Globus pallidus (tissue), 1 donor: ENCODE measurements around the gene CYP2A6.

Experiments used
- DNase-seq: peaks from one replicate; pipeline ENCODE4 v3.0.0-alpha.2; 2015; ENCODE audit warnings: low spot score

CYP2A6 gene

GRCh38 chr19:40802300-40803169 lies 47.7 kb downstream of the CYP2A6 start:
- DNase-seq: no peak

- no peak for DNase-seq
Measured at GRCh38 chr19:40801426-40802299, 48.6 kb downstream of the CYP2A6 start.

DNA sequence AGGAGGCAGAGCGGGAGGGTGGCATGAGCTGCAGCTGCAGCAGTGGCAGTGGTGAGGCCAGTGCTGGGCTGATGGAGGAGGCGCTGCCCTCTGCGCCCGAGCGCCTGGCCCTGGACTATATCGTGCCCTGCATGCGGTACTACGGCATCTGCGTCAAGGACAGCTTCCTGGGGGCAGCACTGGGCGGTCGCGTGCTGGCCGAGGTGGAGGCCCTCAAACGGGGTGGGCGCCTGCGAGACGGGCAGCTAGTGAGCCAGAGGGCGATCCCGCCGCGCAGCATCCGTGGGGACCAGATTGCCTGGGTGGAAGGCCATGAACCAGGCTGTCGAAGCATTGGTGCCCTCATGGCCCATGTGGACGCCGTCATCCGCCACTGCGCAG lies 49.3 kb downstream of the CYP2A6 start:
- no peak for DNase-seq

GRCh38 chr19:40800339-40800996 lies 49.8 kb downstream of the CYP2A6 start:
- DNase-seq: no peak

- no peak for DNase-seq
Measured at GRCh38 chr19:40799558-40800338, 50.5 kb downstream of the CYP2A6 start.

GRCh38 chr19:40798683-40799557 lies 51.3 kb downstream of the CYP2A6 start, which contains the start of gene EGLN2:
Gene EGLN2, plus strand, starts transcription at chr19:40799191. Its CDS starts 1,382 bp downstream, at chr19:40800573.
- DNase-seq: peak; percentile 100

DNA sequence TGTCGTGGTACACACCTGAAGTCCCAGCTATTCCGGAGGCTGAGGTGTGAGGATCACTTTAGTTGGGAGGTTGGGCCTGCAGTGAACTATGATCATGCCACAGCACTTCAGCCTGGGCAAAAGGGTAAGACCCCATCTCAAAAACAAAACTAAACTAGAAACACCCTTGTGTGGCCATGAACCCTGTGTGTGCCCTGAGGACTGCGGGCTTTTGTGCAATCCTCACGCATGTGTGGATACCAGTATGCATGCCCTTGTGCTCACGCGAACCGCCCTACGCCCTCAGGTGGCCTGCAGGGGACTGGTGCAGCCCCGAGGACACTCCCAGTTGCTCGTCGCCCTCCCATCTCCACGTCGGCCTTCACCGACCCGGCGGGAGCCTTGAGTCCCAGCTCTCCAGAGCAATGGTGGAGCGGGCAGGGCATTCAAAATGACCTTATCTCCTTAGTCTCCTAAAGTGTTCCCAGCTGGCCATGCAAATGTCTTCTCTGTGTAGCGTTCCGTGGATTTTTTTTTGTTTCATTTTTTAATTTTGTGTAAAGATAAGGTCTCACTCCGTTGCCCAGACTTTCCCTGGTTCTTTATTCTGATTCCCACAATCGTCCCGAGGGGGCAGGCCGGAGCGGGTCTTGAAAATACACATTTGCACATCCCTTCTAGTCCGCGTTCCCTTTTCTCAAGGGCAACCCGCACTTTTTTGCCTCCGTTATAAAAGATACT lies 52.1 kb downstream of the CYP2A6 start:
- no peak for DNase-seq

DNA sequence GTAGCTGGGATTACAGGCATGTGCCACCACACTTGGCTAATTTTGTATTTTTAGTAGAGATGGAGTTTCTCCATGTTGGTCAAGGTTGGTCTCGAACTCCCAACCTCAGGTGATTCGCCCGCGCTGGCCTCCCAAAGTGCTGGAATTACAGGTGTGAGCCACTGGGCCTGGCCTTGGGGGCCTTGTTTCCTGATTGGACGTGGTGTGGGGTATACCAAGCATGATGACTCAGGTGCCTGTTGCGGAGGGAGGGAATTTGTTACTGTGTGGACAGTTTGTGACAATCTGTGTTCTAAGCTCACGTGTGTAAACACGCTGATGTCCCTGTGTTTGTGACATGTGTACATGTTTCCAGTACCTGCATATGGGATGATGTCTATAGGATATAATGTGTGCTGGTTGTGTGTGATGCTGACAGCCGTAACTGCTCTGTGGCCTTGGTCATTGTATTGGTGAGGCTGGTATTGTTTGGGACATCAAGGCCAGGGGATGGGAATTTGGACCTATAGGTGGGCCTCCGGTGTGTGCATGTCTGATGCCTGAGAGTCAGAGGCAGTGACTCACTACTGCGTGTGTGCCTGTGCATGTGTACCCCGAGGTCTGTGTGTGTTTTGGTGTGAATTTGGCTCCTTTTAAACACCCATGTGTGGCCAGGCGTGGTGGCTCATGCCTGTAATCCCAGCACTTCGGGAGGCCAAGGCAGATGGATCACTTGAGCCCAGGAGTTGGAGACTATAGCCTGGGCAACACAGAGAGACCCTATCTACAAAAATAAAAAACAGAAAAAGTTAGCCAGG lies 52.9 kb downstream of the CYP2A6 start:
- DNase-seq: no peak
